Lower lobe of right lung (tissue), 2 donors: ENCODE measurements around the gene ZMAT3. TPM values are rescaled to one million over a fixed set of nuclear protein-coding genes. Genes with fewer than 3 reads are reported as not detected.

Source experiments
- ATAC-seq, 2 donors: fragments of 200-7000 bp; cut with Tn5 transposase; one replicate each; pipeline ENCODE4 v1.9.1; 2020 to 2022; ENCODE audit warnings: mild to moderate bottlenecking in 2 of 2, moderate library complexity in 2 of 2
- DNase-seq: peaks from one replicate; pipeline ENCODE4 v3.0.0-alpha.2; 2020
- H3K27ac ChIP-seq: fragments of 200-600 bp; one replicate; pipeline ENCODE4 v1.8.0; 2022
- H3K27me3 ChIP-seq: fragments of 200-600 bp; one replicate; pipeline ENCODE4 v1.8.0; 2022; ENCODE audit warnings: low read depth
- H3K36me3 ChIP-seq: fragments of 200-600 bp; one replicate; pipeline ENCODE4 v1.8.0; 2022; ENCODE audit warnings: mild to moderate bottlenecking
- H3K4me1 ChIP-seq: fragments of 200-600 bp; one replicate; pipeline ENCODE4 v1.8.0; 2022
- H3K4me3 ChIP-seq: fragments of 200-600 bp; one replicate; pipeline ENCODE4 v1.8.0; 2022; ENCODE audit warnings: mild to moderate bottlenecking
- H3K9me3 ChIP-seq: fragments of 200-600 bp; one replicate; pipeline ENCODE4 v1.8.0; 2022
- CTCF ChIP-seq: fragments of 200-600 bp; IDR thresholded peaks from one replicate; pipeline ENCODE4 v1.8.0; 2022; ENCODE audit warnings: antibody characterized with exemption, mild to moderate bottlenecking
- intact Hi-C: fragments of 100-400 bp; cut with DNase I; formaldehyde crosslinking; loops from one replicate; pipeline ENCODE4 v1.11.0; 2022
- total RNA-seq: library from RNA; stranded (reverse); fragmentation: NEBNext Ultra II Directional; extraction: Animal tissue kit (Norgen Biotek cat#: 25700); gene quantifications from one replicate; pipeline ENCODE4 v1.2.1, GENCODE V29; 2021
- donor health status: DM: no; HTN: yes; CAD: no; lungs with severe emphysema.

Gene ZMAT3
- total RNA-seq, 1 donor from 2014 or later: 20.6 TPM

GRCh38 chr3:179069762-179070390 lies 1.7 kb downstream of the ZMAT3 start:
- Histone ChIP-seq H3K27me3 (no peaks in the 10 kb centered on the region), H3K4me1 (peaks cover 8% of the 10 kb centered on the region), H3K36me3 (peaks cover 16% of the 10 kb centered on the region), H3K9me3 (no peaks in the 10 kb centered on the region), H3K27ac (no peak overlapping the region), H3K4me3 (peak overlapping the region; percentile 86)
- no peak for TF ChIP-seq CTCF
- ATAC-seq: no peak
- intact Hi-C loops: no loop called here
- DNase-seq: no peak

- Histone ChIP-seq H3K4me1 (peaks cover 8% of the 10 kb centered on the region), H3K27me3 (no peaks in the 10 kb centered on the region), H3K27ac (no peak overlapping the region), H3K9me3 (no peaks in the 10 kb centered on the region), H3K4me3 (peak overlapping the region; percentile 1), H3K36me3 (peaks cover 16% of the 10 kb centered on the region)
- ATAC-seq (no peak), DNase-seq (no peak)
- no peak for TF ChIP-seq CTCF
- intact Hi-C loops: no loop called here
Observed at GRCh38 chr3:179068779-179069530, 2.7 kb downstream of the ZMAT3 start.

- no peak for ATAC-seq
- H3K36me3 ChIP-seq: peaks cover 16% of the 10 kb centered on the region
- H3K9me3 ChIP-seq: no peaks in the 10 kb centered on the region
- H3K27me3 ChIP-seq: no peaks in the 10 kb centered on the region
- intact Hi-C loops: no loop called here
- no peak overlapping the region for H3K4me3 ChIP-seq
- no peak for DNase-seq
- TF ChIP-seq CTCF: no peak
- H3K4me1 ChIP-seq: peaks cover 8% of the 10 kb centered on the region
- no peak overlapping the region for H3K27ac ChIP-seq
Observed at GRCh38 chr3:179067839-179068238, 3.8 kb downstream of the ZMAT3 start.

GRCh38 chr3:179067291-179067690 lies 4.3 kb downstream of the ZMAT3 start:
- intact Hi-C loops: no loop called here

GRCh38 chr3:179063945-179064560 lies 7.6 kb downstream of the ZMAT3 start:
- Histone ChIP-seq H3K4me1 (no peaks in the 10 kb centered on the region), H3K4me3 (no peak overlapping the region), H3K36me3 (peaks cover 16% of the 10 kb centered on the region), H3K27ac (no peak overlapping the region), H3K9me3 (no peaks in the 10 kb centered on the region), H3K27me3 (no peaks in the 10 kb centered on the region)
- no peak for ATAC-seq
- TF ChIP-seq CTCF: no peak
- intact Hi-C loops: no loop called here
- DNase-seq: no peak

More at GRCh38 chr3:179067291-179067690, 4.3 kb downstream of the ZMAT3 start:
- ATAC-seq: no peak
- peaks cover 16% of the 10 kb centered on the region for H3K36me3 ChIP-seq
- no peaks in the 10 kb centered on the region for H3K27me3 ChIP-seq
- TF ChIP-seq CTCF: no peak
- H3K27ac ChIP-seq: no peak overlapping the region
- H3K4me3 ChIP-seq: no peak overlapping the region
- H3K9me3 ChIP-seq: no peaks in the 10 kb centered on the region
- H3K4me1 ChIP-seq: peaks cover 8% of the 10 kb centered on the region
- DNase-seq: no peak
